NCI-H2171 (cell line): Measurements from ENCODE around the gene BCAS2.

Source experiments
- DNase-seq: peaks from one replicate; lab custom pipeline; 2025; lab: John Stamatoyannopoulos, UW

The BCAS2 gene

GRCh38 chr1:114558544-114558943, 22.9 kb downstream of the BCAS2 start:
- DNase-seq: no peak

- no peak for DNase-seq
Observed at GRCh38 chr1:114554577-114554976, 26.8 kb downstream of the BCAS2 start.

GRCh38 chr1:114552106-114552639, 29.2 kb downstream of the BCAS2 start:
- no peak for DNase-seq

- DNase-seq: no peak
Observed at GRCh38 chr1:114551400-114551799, 30.0 kb downstream of the BCAS2 start.

- DNase-seq: no peak
Observed at GRCh38 chr1:114550336-114550735, 31.1 kb downstream of the BCAS2 start.

- DNase-seq: no peak
Observed at GRCh38 chr1:114549137-114549536, 32.3 kb downstream of the BCAS2 start.

GRCh38 chr1:114547076-114547475, 34.3 kb downstream of the BCAS2 start:
- DNase-seq: no peak

GRCh38 chr1:114545796-114546195, 35.6 kb downstream of the BCAS2 start:
- no peak for DNase-seq

GRCh38 chr1:114545315-114545714, 36.1 kb downstream of the BCAS2 start:
- no peak for DNase-seq

GRCh38 chr1:114540821-114541220, 40.6 kb downstream of the BCAS2 start:
- no peak for DNase-seq

- DNase-seq: no peak
Observed at GRCh38 chr1:114540272-114540671, 41.1 kb downstream of the BCAS2 start.

GRCh38 chr1:114536043-114536442, 45.4 kb downstream of the BCAS2 start:
- DNase-seq: no peak

GRCh38 chr1:114535401-114535800, 46.0 kb downstream of the BCAS2 start:
- no peak for DNase-seq

- no peak for DNase-seq
Observed at GRCh38 chr1:114531094-114531493, 50.3 kb downstream of the BCAS2 start.

GRCh38 chr1:114530224-114530623, 51.2 kb downstream of the BCAS2 start:
- no peak for DNase-seq

- no peak for DNase-seq
Observed at GRCh38 chr1:114524944-114525343, 56.5 kb downstream of the BCAS2 start.

GRCh38 chr1:114522264-114522575, 59.2 kb downstream of the BCAS2 start:
- no peak for DNase-seq

- DNase-seq: no peak
Observed at GRCh38 chr1:114521396-114522263, 59.8 kb downstream of the BCAS2 start.
